NAMALWA (cell line): ENCODE results near the gene MED13L.
A peak's percentile ranks its signal among the peaks of the same experiment; 100 is the strongest.
"Not testable (repeated sequence)": the region's sequence is repeated elsewhere in the genome, so short reads cannot be mapped to it uniquely, and the experiment has no call there.

Experiments used
- DNase-seq: peaks from one replicate; pipeline ENCODE4 v3.0.0-alpha.2; 2015; ENCODE audit warnings: low spot score

Gene MED13L

GRCh38 chr12:116150452-116150851 lies 127.0 kb downstream of the MED13L start:
- no peak for DNase-seq

GRCh38 chr12:116150001-116150400 lies 127.5 kb downstream of the MED13L start:
- DNase-seq = no peak

- no peak for DNase-seq
These were observed 128.6 kb downstream of the MED13L start for GRCh38 chr12:116148844-116149243.

GRCh38 chr12:116146386-116146785 lies 131.1 kb downstream of the MED13L start:
- no peak for DNase-seq

GRCh38 chr12:116145451-116145850 lies 132.0 kb downstream of the MED13L start:
- no peak for DNase-seq

- DNase-seq = no peak
These were observed 133.1 kb downstream of the MED13L start for GRCh38 chr12:116144384-116144783.

GRCh38 chr12:116143909-116144308 lies 133.6 kb downstream of the MED13L start:
- no peak for DNase-seq

GRCh38 chr12:116142936-116143898 lies 134.3 kb downstream of the MED13L start:
- DNase-seq = peak; percentile 17

GRCh38 chr12:116141833-116142162 lies 135.7 kb downstream of the MED13L start:
- no peak for DNase-seq

- peak; percentile 34 for DNase-seq
These were observed 136.2 kb downstream of the MED13L start for GRCh38 chr12:116141110-116141832.

- no peak for DNase-seq
These were observed 137.0 kb downstream of the MED13L start for GRCh38 chr12:116140529-116140928.

GRCh38 chr12:116138781-116139180 lies 138.7 kb downstream of the MED13L start:
- DNase-seq = no peak

- no peak for DNase-seq
These were observed 139.1 kb downstream of the MED13L start for GRCh38 chr12:116138364-116138763.

- DNase-seq = no peak
These were observed 140.2 kb downstream of the MED13L start for GRCh38 chr12:116137318-116137717.

- no peak for DNase-seq
These were observed 141.2 kb downstream of the MED13L start for GRCh38 chr12:116136340-116136739.

- DNase-seq = no peak
These were observed 142.1 kb downstream of the MED13L start for GRCh38 chr12:116135209-116135930.

- DNase-seq = no peak
These were observed 143.8 kb downstream of the MED13L start for GRCh38 chr12:116133636-116134214.

GRCh38 chr12:116133149-116133548 lies 144.3 kb downstream of the MED13L start:
- no peak for DNase-seq

GRCh38 chr12:116131987-116132386 lies 145.5 kb downstream of the MED13L start:
- not testable (repeated sequence) for DNase-seq

GRCh38 chr12:116131176-116131575 lies 146.3 kb downstream of the MED13L start:
- no peak for DNase-seq

- no peak for DNase-seq
These were observed 147.1 kb downstream of the MED13L start for GRCh38 chr12:116130431-116130830.

- DNase-seq = no peak
These were observed 148.7 kb downstream of the MED13L start for GRCh38 chr12:116128779-116129178.
